ENCODE results near the gene STX18. TPM values are rescaled to one million over a fixed set of nuclear protein-coding genes. Genes with fewer than 3 reads are reported as not detected.

The STX18 gene
- total RNA-seq, 1 experiment from 2014 or later: 36.5 TPM

GRCh38 chr4:4379540-4380087 is 162.2 kb downstream of the STX18 start:
- Mint-ChIP-seq H3K9me3 (ENCODE audit: unreplicated experiment) (peaks cover 6% of the 10 kb centered on the region), H3K4me1 (ENCODE audit: low read depth, unreplicated experiment) (no peaks in the 10 kb centered on the region), H3K27me3 (ENCODE audit: insufficient read depth, unreplicated experiment) (peaks cover 32% of the 10 kb centered on the region), H3K36me3 (ENCODE audit: insufficient read depth, unreplicated experiment) (no peaks in the 10 kb centered on the region), H3K27ac (ENCODE audit: unreplicated experiment) (no peak overlapping the region), H3K4me3 (ENCODE audit: unreplicated experiment) (no peak overlapping the region)
- Histone ChIP-seq H3K36me3 (ENCODE audit: control insufficient read depth, insufficient read depth, low read length) (no peaks in the 10 kb centered on the region), H3K9me3 (no peaks in the 10 kb centered on the region), H3K4me1 (no peaks in the 10 kb centered on the region), H3K27me3 (replicated peaks; ENCODE audit: control insufficient read depth, insufficient read depth, low read length) (no peaks in the 10 kb centered on the region; the same call in none of the 2 replicates), H3K4me3 (ENCODE audit: low read depth, low read length) (no peak overlapping the region)
- POLR2A ChIA-PET: no interaction called here
- BruUV-seq (replicated peaks): no TSS peak
- CTCF ChIA-PET: no interaction called here
- no peak for DNase-seq
- peak in 1 of 2 experiments; percentile 5 for TF ChIP-seq CTCF (IDR thresholded peaks at IDR 0.05; ENCODE audit: insufficient read depth in 1 of 2, low read depth in 1 of 2, low read length in 1 of 2, severe bottlenecking in 1 of 2, unreplicated experiment in 1 of 2)
- intact Hi-C loops (cut with micrococcal nuclease; ENCODE audit: unreplicated experiment): loop anchor here (1.0 kb wide), 1 partner anchor 51 kb away; no protein-coding TSS in a partner anchor

- Mint-ChIP-seq H3K4me3 (ENCODE audit: unreplicated experiment) (no peak overlapping the region), H3K27ac (ENCODE audit: unreplicated experiment) (no peak overlapping the region), H3K9me3 (ENCODE audit: unreplicated experiment) (peaks cover 10% of the 10 kb centered on the region), H3K4me1 (ENCODE audit: low read depth, unreplicated experiment) (no peaks in the 10 kb centered on the region), H3K27me3 (ENCODE audit: insufficient read depth, unreplicated experiment) (peaks cover 25% of the 10 kb centered on the region), H3K36me3 (ENCODE audit: insufficient read depth, unreplicated experiment) (no peaks in the 10 kb centered on the region)
- no peak for TF ChIP-seq CTCF (IDR thresholded peaks at IDR 0.05; ENCODE audit: insufficient read depth in 1 of 2, low read depth in 1 of 2, low read length in 1 of 2, severe bottlenecking in 1 of 2, unreplicated experiment in 1 of 2)
- H3K9me3 ChIP-seq: no peaks in the 10 kb centered on the region
- no TSS peak for BruUV-seq (replicated peaks)
- no peaks in the 10 kb centered on the region for H3K36me3 ChIP-seq (ENCODE audit: control insufficient read depth, insufficient read depth, low read length)
- no peaks in the 10 kb centered on the region; the same call in none of the 2 replicates for H3K27me3 ChIP-seq (replicated peaks; ENCODE audit: control insufficient read depth, insufficient read depth, low read length)
- H3K4me1 ChIP-seq: no peaks in the 10 kb centered on the region
- intact Hi-C loops (cut with micrococcal nuclease; ENCODE audit: unreplicated experiment): no loop called here
- ChIA-PET POLR2A (no interaction called here), CTCF (no interaction called here)
- no peak for DNase-seq
- no peak overlapping the region for H3K4me3 ChIP-seq (ENCODE audit: low read depth, low read length)
These were observed 164.0 kb downstream of the STX18 start for GRCh38 chr4:4377732-4378460.

- DNase-seq: no peak
- Mint-ChIP-seq H3K27me3 (ENCODE audit: insufficient read depth, unreplicated experiment) (peaks cover 20% of the 10 kb centered on the region), H3K36me3 (ENCODE audit: insufficient read depth, unreplicated experiment) (no peaks in the 10 kb centered on the region), H3K4me3 (ENCODE audit: unreplicated experiment) (no peak overlapping the region), H3K4me1 (ENCODE audit: low read depth, unreplicated experiment) (no peaks in the 10 kb centered on the region), H3K9me3 (ENCODE audit: unreplicated experiment) (peaks cover 10% of the 10 kb centered on the region), H3K27ac (ENCODE audit: unreplicated experiment) (no peak overlapping the region)
- Histone ChIP-seq H3K4me3 (ENCODE audit: low read depth, low read length) (no peak overlapping the region), H3K36me3 (ENCODE audit: control insufficient read depth, insufficient read depth, low read length) (no peaks in the 10 kb centered on the region), H3K4me1 (no peaks in the 10 kb centered on the region), H3K9me3 (no peaks in the 10 kb centered on the region), H3K27me3 (replicated peaks; ENCODE audit: control insufficient read depth, insufficient read depth, low read length) (no peaks in the 10 kb centered on the region; the same call in none of the 2 replicates)
- no TSS peak for BruUV-seq (replicated peaks)
- no peak for TF ChIP-seq CTCF (IDR thresholded peaks at IDR 0.05; ENCODE audit: insufficient read depth in 1 of 2, low read depth in 1 of 2, low read length in 1 of 2, severe bottlenecking in 1 of 2, unreplicated experiment in 1 of 2)
- intact Hi-C loops (cut with micrococcal nuclease; ENCODE audit: unreplicated experiment): no loop called here
- ChIA-PET CTCF (no interaction called here), POLR2A (no interaction called here)
These were observed 164.7 kb downstream of the STX18 start for GRCh38 chr4:4377191-4377590.
